Skeletal muscle tissue (tissue), 4 donors: ENCODE data around the gene BRAT1. TPM values are rescaled to one million over a fixed set of nuclear protein-coding genes. Genes with fewer than 3 reads are reported as not detected.

ENCODE experiments used
- H3K27ac ChIP-seq: one replicate; pipeline ENCODE4 v1.7.0; 2013; ENCODE audit warnings: mild to moderate bottlenecking, low read depth, low read length, inconsistent platforms
- H3K27me3 ChIP-seq, 3 donors: one replicate each; pipeline ENCODE4 v1.7.0; 2013; ENCODE audit warnings: low read length in 3 of 3; ENCODE audit not compliant: control insufficient read depth in 3 of 3, insufficient read depth in 3 of 3
- H3K36me3 ChIP-seq, 3 donors: one replicate each; pipeline ENCODE4 v1.7.0; 2013; ENCODE audit warnings: low read length in 3 of 3; ENCODE audit not compliant: control insufficient read depth in 3 of 3, insufficient read depth in 3 of 3
- H3K4me1 ChIP-seq, 3 donors: one replicate each; pipeline ENCODE4 v1.7.0; 2013; ENCODE audit warnings: low read length in 3 of 3, mild to moderate bottlenecking in 3 of 3; ENCODE audit not compliant: control insufficient read depth in 3 of 3, insufficient read depth in 3 of 3
- H3K4me3 ChIP-seq, 3 donors: one replicate each; pipeline ENCODE4 v1.7.0; 2013; ENCODE audit warnings: low read length in 3 of 3
- H3K9ac ChIP-seq, 3 donors: one replicate each; pipeline ENCODE4 v1.7.0; 2013; ENCODE audit warnings: low read length in 3 of 3, mild to moderate bottlenecking in 3 of 3, moderate library complexity in 2 of 3, low read depth in 1 of 3
- H3K9me3 ChIP-seq, 3 donors: one replicate each; pipeline ENCODE4 v1.7.0; 2013; ENCODE audit warnings: low read length in 3 of 3; ENCODE audit not compliant: control insufficient read depth in 3 of 3
- total RNA-seq: library from RNA; depleted of rRNA; stranded (reverse); fragments of >200 nt; gene quantifications from one replicate; pipeline ENCODE4 v1.2.3, GENCODE V29; 2014
- donor health status: Osteomylitis.

The BRAT1 gene
- total RNA-seq, 1 donor from 2014 or later, result 18.3 TPM

DNA sequence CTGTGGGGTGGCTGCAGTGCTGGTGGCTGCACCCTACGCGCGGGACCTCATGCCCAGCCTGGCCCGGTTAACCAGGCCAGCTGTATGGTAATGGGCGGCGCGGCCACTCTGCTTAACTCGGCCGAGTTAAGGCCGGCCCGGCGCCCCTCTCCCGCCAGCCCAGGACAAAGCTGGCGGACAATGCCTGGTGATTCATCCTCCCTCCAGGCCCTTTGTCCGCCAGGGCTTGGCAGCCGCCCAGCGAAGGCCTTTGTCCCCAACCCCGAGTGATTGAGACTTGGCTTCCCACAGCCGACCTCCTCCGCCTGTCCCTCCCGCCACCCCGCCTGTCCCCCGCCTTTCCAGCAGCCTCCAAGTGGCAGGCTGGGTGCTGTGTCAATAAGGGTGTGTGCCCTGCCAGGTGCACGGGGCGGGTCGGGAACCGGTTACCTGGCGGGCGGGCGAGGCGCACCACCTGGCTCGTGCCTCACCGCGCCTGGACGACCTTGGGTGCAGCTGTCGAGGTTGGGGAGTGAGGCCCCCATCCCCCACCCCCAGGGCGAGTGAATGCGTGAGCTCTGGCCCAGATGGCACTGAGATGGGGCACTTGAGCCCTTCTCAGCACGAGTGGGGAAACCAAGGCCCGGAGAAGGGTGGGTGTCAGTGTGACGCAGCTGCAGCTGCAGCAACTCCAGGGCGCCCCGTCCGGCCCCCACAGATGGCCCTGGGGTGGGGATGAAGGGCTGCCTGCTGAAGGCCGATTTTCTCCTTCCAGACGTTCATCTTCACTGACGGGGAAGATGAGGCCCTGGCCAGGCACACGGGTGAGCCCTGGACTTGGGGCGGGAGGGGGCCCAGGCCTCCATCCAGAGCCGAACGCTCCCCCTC is 31.1 kb downstream of the BRAT1 start:
- no peaks in the 10 kb centered on the region for H3K9me3 ChIP-seq
- H3K27ac ChIP-seq, result no peak overlapping the region
- peaks cover 25 to 59% (median 28%) of the 10 kb centered on the region in 3 donors for H3K27me3 ChIP-seq
- peaks cover 30 to 57% (median 40%) of the 10 kb centered on the region in 3 donors for H3K4me1 ChIP-seq
- no peak overlapping the region for H3K4me3 ChIP-seq
- H3K9ac ChIP-seq, result peak overlapping the region in 1 of 3 donors; percentile 54
- no peaks in the 10 kb centered on the region for H3K36me3 ChIP-seq

DNA sequence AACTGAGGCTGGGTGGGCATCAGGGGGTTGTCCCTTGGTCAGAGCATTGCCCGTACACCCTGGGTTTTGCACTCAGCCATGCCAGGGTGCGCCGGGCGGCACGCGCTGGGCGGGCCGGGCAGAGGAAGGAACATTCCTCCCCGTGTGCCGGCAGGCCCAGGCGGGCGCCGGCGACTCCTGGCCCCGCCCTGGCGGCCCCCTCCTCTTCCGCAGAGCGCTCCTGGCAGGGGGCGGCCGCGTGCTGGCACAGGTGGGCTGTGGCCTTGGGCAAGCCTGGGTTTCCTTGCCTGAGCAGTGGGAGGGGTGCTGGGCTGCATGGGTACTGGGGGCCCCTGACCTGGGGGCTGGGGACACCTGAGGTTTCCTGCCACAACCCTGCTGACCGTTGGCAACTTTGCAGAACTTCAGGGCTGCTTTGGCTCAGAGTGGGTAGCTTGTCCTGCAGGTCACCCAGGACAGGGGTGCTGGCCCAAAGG is 31.8 kb downstream of the BRAT1 start:
- no peaks in the 10 kb centered on the region for H3K36me3 ChIP-seq
- no peak overlapping the region for H3K27ac ChIP-seq
- peak overlapping the region in 1 of 3 donors; percentile 54 for H3K9ac ChIP-seq
- H3K9me3 ChIP-seq, result no peaks in the 10 kb centered on the region
- H3K4me1 ChIP-seq, result peaks cover 32 to 55% (median 41%) of the 10 kb centered on the region in 3 donors
- peak overlapping the region; percentile 3 to 49 (median 30) for H3K4me3 ChIP-seq
- peaks cover 25 to 61% (median 28%) of the 10 kb centered on the region in 3 donors for H3K27me3 ChIP-seq

- Histone ChIP-seq H3K4me1 (peaks cover 28 to 50% (median 39%) of the 10 kb centered on the region in 3 donors), H3K9ac (peak overlapping the region in 1 of 3 donors; percentile 54), H3K36me3 (no peaks in the 10 kb centered on the region), H3K27ac (no peak overlapping the region), H3K27me3 (peaks cover 25 to 62% (median 28%) of the 10 kb centered on the region in 3 donors), H3K4me3 (peak overlapping the region; percentile 3 to 49 (median 35)), H3K9me3 (no peaks in the 10 kb centered on the region)
Observed at GRCh38 chr7:2522780-2523433, 32.4 kb downstream of the BRAT1 start.

GRCh38 chr7:2521952-2522591 is 33.3 kb downstream of the BRAT1 start:
- Histone ChIP-seq H3K9me3 (no peaks in the 10 kb centered on the region), H3K4me3 (peak overlapping the region; percentile 45 to 59 (median 58)), H3K27ac (no peak overlapping the region), H3K4me1 (peaks cover 28 to 49% (median 39%) of the 10 kb centered on the region in 3 donors), H3K36me3 (no peaks in the 10 kb centered on the region), H3K9ac (no peak overlapping the region), H3K27me3 (peaks cover 25 to 62% (median 28%) of the 10 kb centered on the region in 3 donors)

DNA sequence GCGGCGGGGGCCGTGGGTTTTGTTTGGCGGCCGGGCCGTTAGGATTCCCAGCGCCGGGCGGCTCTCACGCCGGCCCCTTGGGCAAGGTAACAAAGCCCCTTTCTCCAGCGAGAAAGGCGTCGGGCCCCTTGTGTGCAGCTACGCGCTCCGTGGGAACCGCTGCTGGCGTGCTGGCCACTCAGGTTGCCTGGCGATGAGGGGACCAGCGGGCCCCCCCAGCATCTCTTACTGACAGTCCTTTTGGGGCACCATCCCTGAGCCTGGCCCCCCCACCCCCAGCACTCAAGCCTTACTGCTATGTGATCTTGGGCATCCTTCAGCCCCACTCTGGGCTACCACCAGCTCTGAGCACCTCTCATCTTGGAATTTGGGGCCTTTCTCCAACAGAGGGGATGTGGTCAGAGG is 34.0 kb downstream of the BRAT1 start:
- H3K9ac ChIP-seq, result peak overlapping the region in 1 of 3 donors; percentile 8
- no peaks in the 10 kb centered on the region for H3K36me3 ChIP-seq
- H3K9me3 ChIP-seq, result no peaks in the 10 kb centered on the region
- peaks cover 25 to 57% (median 28%) of the 10 kb centered on the region in 3 donors for H3K27me3 ChIP-seq
- H3K4me3 ChIP-seq, result peak overlapping the region; percentile 45 to 59 (median 58)
- H3K4me1 ChIP-seq, result peaks cover 28 to 49% (median 37%) of the 10 kb centered on the region in 3 donors
- no peak overlapping the region for H3K27ac ChIP-seq

- peaks cover 25 to 52% (median 28%) of the 10 kb centered on the region in 3 donors for H3K27me3 ChIP-seq
- no peak overlapping the region for H3K27ac ChIP-seq
- no peaks in the 10 kb centered on the region for H3K36me3 ChIP-seq
- H3K9ac ChIP-seq, result peak overlapping the region in 1 of 3 donors; percentile 66
- no peaks in the 10 kb centered on the region for H3K9me3 ChIP-seq
- peak overlapping the region; percentile 58 to 66 (median 66) for H3K4me3 ChIP-seq
- H3K4me1 ChIP-seq, result peaks cover 28 to 49% (median 37%) of the 10 kb centered on the region in 3 donors
Observed at GRCh38 chr7:2520761-2521290, 34.5 kb downstream of the BRAT1 start.

GRCh38 chr7:2520131-2520760 is 35.1 kb downstream of the BRAT1 start:
- no peaks in the 10 kb centered on the region for H3K9me3 ChIP-seq
- H3K36me3 ChIP-seq, result no peaks in the 10 kb centered on the region
- no peak overlapping the region for H3K27ac ChIP-seq
- peaks cover 25 to 46% (median 28%) of the 10 kb centered on the region in 3 donors for H3K27me3 ChIP-seq
- peak overlapping the region; percentile 58 to 66 (median 66) for H3K4me3 ChIP-seq
- peak overlapping the region in 2 of 3 donors; percentile 38 to 66 for H3K9ac ChIP-seq
- H3K4me1 ChIP-seq, result peaks cover 28 to 49% (median 37%) of the 10 kb centered on the region in 3 donors

DNA sequence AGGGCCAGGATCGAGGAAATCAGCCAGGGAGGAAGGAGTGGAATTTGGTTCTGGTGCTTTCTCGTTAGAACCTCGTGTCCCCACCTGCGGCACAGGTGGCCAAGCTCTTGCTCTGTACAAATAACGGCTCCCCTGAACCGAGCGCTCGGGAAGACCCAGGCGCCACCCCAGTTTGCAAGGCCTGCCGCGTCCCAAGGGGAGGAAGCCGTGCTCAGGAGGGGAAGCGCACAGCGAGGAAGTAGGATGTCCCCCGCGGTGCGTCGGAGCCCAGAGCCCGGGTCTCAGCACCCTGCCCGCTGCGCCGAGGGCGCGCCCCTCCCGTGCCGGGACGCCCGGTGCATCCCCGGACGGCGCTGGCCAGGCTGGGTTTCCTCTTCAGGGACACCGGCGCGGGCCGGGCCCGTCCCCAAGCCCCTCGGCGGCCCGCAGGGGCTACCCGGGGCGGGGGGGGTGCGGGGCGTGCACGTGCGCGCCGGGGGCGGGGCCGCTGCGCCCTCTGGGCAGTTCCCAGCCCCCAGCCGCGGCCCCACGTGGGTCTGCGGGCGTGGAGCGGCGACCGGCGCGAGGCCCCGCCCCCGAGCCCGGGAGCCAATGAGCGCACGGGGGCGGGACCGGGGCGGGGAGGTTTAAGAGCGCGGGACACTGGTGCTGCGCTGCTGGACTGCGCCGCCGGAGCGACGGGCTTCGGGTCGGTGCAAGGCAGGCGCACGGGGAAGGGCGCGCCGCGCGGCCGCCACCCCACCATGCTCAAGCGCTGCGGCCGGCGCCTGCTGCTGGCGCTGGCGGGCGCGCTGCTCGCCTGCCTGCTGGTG is 36.0 kb downstream of the BRAT1 start, which contains the start of gene LFNG:
TSS of gene LFNG (plus strand) at position 656 of the 812 bp plus-strand sequence. CDS start at position 744, 88 bp downstream.
- Histone ChIP-seq H3K9ac (peak within 1 kb of the TSS in 2 of 3 donors; percentile 38 to 66), H3K9me3 (no peaks in the 10 kb centered on the region), H3K27me3 (peaks cover 21 to 39% (median 27%) of the 10 kb centered on the region in 3 donors), H3K4me3 (peak within 1 kb of the TSS; percentile 61 to 66 (median 66)), H3K27ac (no peak within 1 kb of the TSS), H3K4me1 (peaks cover 26 to 46% (median 37%) of the 10 kb centered on the region in 3 donors), H3K36me3 (no peaks in the 10 kb centered on the region)
